Heart left ventricle (tissue), 16 donors: Measurements from ENCODE around the gene MFF. TPM values are rescaled to one million over a fixed set of nuclear protein-coding genes. Genes with fewer than 3 reads are reported as not detected.

Experiments used
- ATAC-seq, 4 donors: fragments of 200-7000 bp; cut with Tn5 transposase; one replicate each; pipeline ENCODE4 v1.9.1; 2020 to 2022; ENCODE audit warnings: moderate library complexity in 4 of 4, mild to moderate bottlenecking in 3 of 4, moderate number of reproducible peaks in 1 of 4
- DNase-seq, 5 donors: peaks; one replicate each; pipeline ENCODE4 v3.0.0-alpha.2; 2020
- H3K27ac ChIP-seq, 12 donors: fragments of 200-600 bp; sonication (generic) in 4 of 12; one replicate each; pipeline versions ENCODE4 v1.5.0 to v1.8.0; 2016 to 2022; ENCODE audit warnings: mild to moderate bottlenecking in 2 of 12
- H3K27me3 ChIP-seq, 9 donors: fragments of 200-600 bp; sonication (generic) in 2 of 9; one replicate each; pipeline versions ENCODE4 v1.5.1 to v1.8.0; 2016 to 2022; ENCODE audit warnings: mild to moderate bottlenecking in 3 of 9
- H3K36me3 ChIP-seq, 9 donors: fragments of 200-600 bp; sonication (generic) in 2 of 9; one replicate each; pipeline versions ENCODE4 v1.5.0 to v1.8.0; 2018 to 2022; ENCODE audit warnings: mild to moderate bottlenecking in 2 of 9
- H3K4me1 ChIP-seq, 12 donors: fragments of 200-600 bp; sonication (generic) in 4 of 12; one replicate each; pipeline versions ENCODE4 v1.5.0 to v1.8.0; 2016 to 2022; ENCODE audit warnings: mild to moderate bottlenecking in 3 of 12
- H3K4me3 ChIP-seq, 12 donors: fragments of 200-600 bp; sonication (generic) in 4 of 12; one replicate each; pipeline versions ENCODE4 v1.5.0 to v1.8.0; 2017 to 2022; ENCODE audit warnings: mild to moderate bottlenecking in 9 of 12, moderate library complexity in 4 of 12
- H3K9me3 ChIP-seq, 12 donors: fragments of 200-600 bp; sonication (generic) in 4 of 12; one replicate each; pipeline versions ENCODE4 v1.5.0 to v1.8.0; 2016 to 2022; ENCODE audit warnings: mild to moderate bottlenecking in 1 of 12
- CTCF ChIP-seq, 12 donors: fragments of 200-600 bp; sonication (generic) in 4 of 12; IDR thresholded peaks; one replicate each; pipeline versions ENCODE4 v1.5.0 to v1.8.0; 2018 to 2022; ENCODE audit warnings: antibody characterized with exemption in 12 of 12, mild to moderate bottlenecking in 5 of 12
- POLR2A ChIP-seq, 2 donors: fragments of 450-650 bp; IDR thresholded peaks; one replicate each; pipeline ENCODE4 v1.6.1; 2017; ENCODE audit warnings: antibody characterized with exemption in 2 of 2, mild to moderate bottlenecking in 2 of 2, moderate library complexity in 2 of 2
- WGBS, 4 donors: extraction: QIAGEN DNeasy Blood & Tissue Kit in 2 of 4; methylation state at CpG; one replicate each; pipeline versions ENCODE4 v1.1.5 to v1.1.7; 2013 to 2018; 5-methylcytosine and 5-hydroxymethylcytosine counted together
- intact Hi-C, 10 donors: fragments of 100-400 bp; cut with DNase I; formaldehyde crosslinking; loops; one replicate each; pipeline versions ENCODE4 v1.11.1 to v1.14.2; 2022
- polyA plus RNA-seq, 2 donors: library from polyadenylated mRNA; stranded (reverse); fragments of 200-250 nt; gene quantifications; one replicate each; pipeline ENCODE4 v1.2.3, GENCODE V29; 2013
- total RNA-seq, 9 donors: library from RNA; depleted of rRNA in 2 of 9; stranded (reverse); fragments of >200 nt in 2 of 9; fragmentation: NEBNext Ultra II Directional in 3 of 9; extraction: Animal tissue kit (Norgen Biotek cat#: 25700) in 3 of 9; gene quantifications; one replicate each; pipeline versions ENCODE4 v1.1.0 to v1.2.4, GENCODE V29; 2016 to 2023
- donor health status: ischemic (EF 13 %, LVEDD 7.1; RV severe dilation, severe dysfunction).
- donor health status: healthy with polysubstance abuse.
- donor health status: DM: no; HTN: yes; CAD: no.
- donor health status: DM: no; HTN: no; CAD: no.
- donor health status: ischemic (EF 25% LVEDD 6.9; RV normal size, moderate dysfunction).
- donor health status: ischemic (EF 25% LVEDD 5.7; RV mildly dilated, moderate dysfunction).
- donor health status: healthy.
- donor health status: DM: yes; HTN: yes; CAD: no.
- donor health status: ischemic (EF 35%, LVEDD 5.7; RV mildly dilated, moderate dysfunction).
- donor health status: nonischemic (EF 11% LVEDD 7.7; RV severe dilation, severe dysfunction).
- donor health status: DM: yes; HTN: yes; CAD: no.
- donor health status: PGD.
- donor health status: ischemic (EF 29% LVEDD 5.4; RV normal size, mild dysfunction).
- donor health status: nonischemic (EF 23%, LVEDD 6.1; RV moderate dilation, normal function).

The MFF gene
- total and polyA plus RNA-seq, 11 donors, result 60.1 to 117 (median 79.7) TPM

GRCh38 chr2:227365833-227366232 lies 40.8 kb downstream of the MFF start:
- DNase-seq, result no peak
- peaks cover 0 to 7% (median 0%) of the 10 kb centered on the region in 9 donors for H3K36me3 ChIP-seq
- H3K27me3 ChIP-seq, result no peaks in the 10 kb centered on the region
- ATAC-seq, result no peak
- TF ChIP-seq CTCF (IDR thresholded peaks at IDR 0.05), result no peak
- TF ChIP-seq POLR2A (IDR thresholded peaks at IDR 0.05), result no peak
- no peak overlapping the region for H3K4me3 ChIP-seq
- WGBS, 4 donors, result 54 to 75% (median 63%) methylated on average over 3 of the region's 3 CpGs
- peaks cover 0 to 25% (median 0%) of the 10 kb centered on the region in 12 donors for H3K4me1 ChIP-seq
- H3K27ac ChIP-seq, result peak overlapping the region in 1 of 12 donors; percentile 83
- intact Hi-C loops, result no loop called here
- no peaks in the 10 kb centered on the region for H3K9me3 ChIP-seq

GRCh38 chr2:227366769-227367426 lies 41.8 kb downstream of the MFF start:
- peak in 1 of 4 donors; percentile 44 for ATAC-seq
- Histone ChIP-seq H3K9me3 (no peaks in the 10 kb centered on the region), H3K4me1 (peaks cover 0 to 31% (median 0%) of the 10 kb centered on the region in 12 donors), H3K36me3 (no peaks in the 10 kb centered on the region), H3K4me3 (no peak overlapping the region), H3K27me3 (no peaks in the 10 kb centered on the region), H3K27ac (peak overlapping the region in 1 of 12 donors; percentile 83)
- 59 to 69% (median 65%) methylated on average over 11 of the region's 11 CpGs for WGBS, 4 donors
- no peak for DNase-seq
- TF ChIP-seq CTCF (IDR thresholded peaks at IDR 0.05) (no peak), POLR2A (IDR thresholded peaks at IDR 0.05) (no peak)
- intact Hi-C loops, result no loop called here

DNA sequence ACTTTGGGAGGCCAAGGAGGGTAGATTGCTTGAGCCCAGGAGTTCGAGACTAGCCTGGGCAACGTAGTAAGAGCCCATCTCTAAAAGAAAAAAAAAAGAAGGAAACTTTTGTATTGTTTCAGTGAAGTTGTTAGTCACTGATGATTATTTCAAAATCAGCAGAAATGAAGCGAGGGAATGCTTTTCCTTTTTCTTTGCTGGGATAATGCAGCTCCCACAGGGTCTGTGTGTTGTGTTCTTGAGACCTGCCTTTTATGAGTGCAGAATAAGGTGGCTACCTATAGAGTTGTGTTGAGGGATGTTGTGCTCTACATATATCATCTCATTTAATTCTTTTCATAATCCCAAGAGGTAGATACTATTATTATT lies 42.4 kb downstream of the MFF start:
- H3K27me3 ChIP-seq, result no peaks in the 10 kb centered on the region
- no peak overlapping the region for H3K4me3 ChIP-seq
- intact Hi-C loops, result no loop called here
- ATAC-seq (no peak), DNase-seq (no peak)
- H3K9me3 ChIP-seq, result no peaks in the 10 kb centered on the region
- WGBS, 4 donors, result 82 to 88% (median 84%) methylated on average over 3 of the region's 3 CpGs
- no peak for TF ChIP-seq CTCF (IDR thresholded peaks at IDR 0.05)
- no peak for TF ChIP-seq POLR2A (IDR thresholded peaks at IDR 0.05)
- peak overlapping the region in 1 of 12 donors; percentile 83 for H3K27ac ChIP-seq
- peaks cover 0 to 31% (median 0%) of the 10 kb centered on the region in 12 donors for H3K4me1 ChIP-seq
- H3K36me3 ChIP-seq, result no peaks in the 10 kb centered on the region

GRCh38 chr2:227368574-227368973 lies 43.5 kb downstream of the MFF start:
- DNase-seq (no peak), ATAC-seq (peak in 1 of 4 donors; percentile 11)
- Histone ChIP-seq H3K27me3 (no peaks in the 10 kb centered on the region), H3K4me3 (no peak overlapping the region), H3K4me1 (peaks cover 0 to 31% (median 0%) of the 10 kb centered on the region in 12 donors), H3K27ac (peak overlapping the region in 1 of 12 donors; percentile 85), H3K9me3 (no peaks in the 10 kb centered on the region), H3K36me3 (no peaks in the 10 kb centered on the region)
- intact Hi-C loops, result no loop called here
- TF ChIP-seq POLR2A (IDR thresholded peaks at IDR 0.05) (no peak), CTCF (IDR thresholded peaks at IDR 0.05) (no peak)
- 89 to 94% (median 91%) methylated on average over 5 of the region's 5 CpGs for WGBS, 4 donors
